ENCODE measurements around the gene PTK7.
"Not testable (repeated sequence)": the region's sequence is repeated elsewhere in the genome, so short reads cannot be mapped to it uniquely, and the experiment has no call there.

Gene PTK7

GRCh38 chr6:43088654-43089056 is 12.5 kb downstream of the PTK7 start:
- DNase-seq: no peak

- DNase-seq: no peak
Observed at GRCh38 chr6:43089467-43089866, 13.4 kb downstream of the PTK7 start.

GRCh38 chr6:43089874-43090558 is 13.9 kb downstream of the PTK7 start:
- no peak for DNase-seq

- DNase-seq: peak; percentile 15
Observed at GRCh38 chr6:43090559-43090956, 14.4 kb downstream of the PTK7 start.

GRCh38 chr6:43091020-43091419 is 14.9 kb downstream of the PTK7 start:
- DNase-seq: no peak

- DNase-seq: no peak
Observed at GRCh38 chr6:43091436-43091991, 15.4 kb downstream of the PTK7 start.

- DNase-seq: no peak
Observed at GRCh38 chr6:43092635-43093034, 16.5 kb downstream of the PTK7 start.

GRCh38 chr6:43093436-43094289 is 17.5 kb downstream of the PTK7 start:
- DNase-seq: no peak

- no peak for DNase-seq
Observed at GRCh38 chr6:43095939-43096338, 19.8 kb downstream of the PTK7 start.

- DNase-seq: no peak
Observed at GRCh38 chr6:43096451-43097097, 20.5 kb downstream of the PTK7 start.

- no peak for DNase-seq
Observed at GRCh38 chr6:43097098-43097489, 21.0 kb downstream of the PTK7 start.

GRCh38 chr6:43097502-43097901 is 21.4 kb downstream of the PTK7 start:
- DNase-seq: no peak

- DNase-seq: no peak
Observed at GRCh38 chr6:43101497-43101896, 25.4 kb downstream of the PTK7 start.

GRCh38 chr6:43103253-43103876 is 27.3 kb downstream of the PTK7 start:
- no peak for DNase-seq

- DNase-seq: no peak
Observed at GRCh38 chr6:43105538-43106222, 29.6 kb downstream of the PTK7 start.

GRCh38 chr6:43107344-43108062 is 31.4 kb downstream of the PTK7 start:
- peak; percentile 26 for DNase-seq

GRCh38 chr6:43113431-43114260 is 37.5 kb downstream of the PTK7 start:
- peak; percentile 54 for DNase-seq

- no peak for DNase-seq
Observed at GRCh38 chr6:43115365-43115764, 39.3 kb downstream of the PTK7 start.

- not testable (repeated sequence) for DNase-seq
Observed at GRCh38 chr6:43117466-43117865, 41.4 kb downstream of the PTK7 start.

- DNase-seq: no peak
Observed at GRCh38 chr6:43119482-43119881, 43.4 kb downstream of the PTK7 start.
